NOMO-1 treated with dmso at 0.1 percent for 144 hours (cell line): Measurements from ENCODE around the gene TJP1.
"Not testable (repeated sequence)": the region's sequence is repeated elsewhere in the genome, so short reads cannot be mapped to it uniquely, and the experiment has no call there.

ENCODE experiments used
- DNase-seq: peaks from one replicate; lab custom pipeline; 2025; ENCODE audit not compliant: unreplicated experiment; lab: John Stamatoyannopoulos, UW

The TJP1 gene

GRCh38 chr15:29685156-29686078 lies 136.9 kb downstream of the TJP1 start:
- no peak for DNase-seq

GRCh38 chr15:29682781-29683180 lies 139.5 kb downstream of the TJP1 start:
- no peak for DNase-seq

- no peak for DNase-seq
Observed at GRCh38 chr15:29682361-29682760, 139.9 kb downstream of the TJP1 start.

- no peak for DNase-seq
Observed at GRCh38 chr15:29681946-29682345, 140.3 kb downstream of the TJP1 start.

GRCh38 chr15:29681166-29681845 lies 141.0 kb downstream of the TJP1 start:
- DNase-seq = no peak

GRCh38 chr15:29680465-29681165 lies 141.7 kb downstream of the TJP1 start:
- DNase-seq = no peak

- no peak for DNase-seq
Observed at GRCh38 chr15:29678504-29679034, 143.7 kb downstream of the TJP1 start.

- DNase-seq = no peak
Observed at GRCh38 chr15:29677871-29678461, 144.3 kb downstream of the TJP1 start.

GRCh38 chr15:29677455-29677854 lies 144.8 kb downstream of the TJP1 start:
- DNase-seq = no peak

GRCh38 chr15:29676961-29677402 lies 145.3 kb downstream of the TJP1 start:
- DNase-seq = no peak

- DNase-seq = not testable (repeated sequence)
Observed at GRCh38 chr15:29676374-29676960, 145.8 kb downstream of the TJP1 start.

- DNase-seq = no peak
Observed at GRCh38 chr15:29675791-29676301, 146.4 kb downstream of the TJP1 start.

GRCh38 chr15:29674661-29675533 lies 147.4 kb downstream of the TJP1 start:
- DNase-seq = no peak

GRCh38 chr15:29672923-29673809 lies 149.1 kb downstream of the TJP1 start:
- DNase-seq = no peak

- DNase-seq = no peak
Observed at GRCh38 chr15:29672446-29672845, 149.8 kb downstream of the TJP1 start.

- DNase-seq = not testable (repeated sequence)
Observed at GRCh38 chr15:29672046-29672445, 150.2 kb downstream of the TJP1 start.

- DNase-seq = no peak
Observed at GRCh38 chr15:29670998-29671981, 151.0 kb downstream of the TJP1 start.
